Endodermal cell (in vitro differentiated cells): ENCODE data around the gene CTIF. TPM values are rescaled to one million over a fixed set of nuclear protein-coding genes. Genes with fewer than 3 reads are reported as not detected.
A peak's percentile ranks its signal among the peaks of the same experiment; 100 is the strongest.

Experiments
- DNase-seq: peaks from one replicate; pipeline ENCODE4 v3.0.0-alpha.2; 2017
- H3K27ac ChIP-seq: 2 replicates; pipeline ENCODE4 v1.5.1; 2013; ENCODE audit warnings: mild to moderate bottlenecking, low read depth, low read length, moderate library complexity
- H3K27me3 ChIP-seq: 2 replicates; pipeline ENCODE4 v1.6.1; 2013; ENCODE audit warnings: mild to moderate bottlenecking, low read length, moderate library complexity; ENCODE audit not compliant: insufficient read depth, control insufficient read depth, poor library complexity, severe bottlenecking
- H3K36me3 ChIP-seq: 2 replicates; pipeline ENCODE4 v1.7.0; 2013; ENCODE audit warnings: mild to moderate bottlenecking, low read length, moderate library complexity; ENCODE audit not compliant: control insufficient read depth, insufficient read depth
- H3K4me1 ChIP-seq: one replicate; pipeline ENCODE4 v1.7.0; 2013; ENCODE audit warnings: low read length; ENCODE audit not compliant: control insufficient read depth, insufficient read depth
- H3K4me3 ChIP-seq: 2 replicates; pipeline ENCODE4 v1.5.1; 2013; ENCODE audit warnings: mild to moderate bottlenecking, low read length, moderate library complexity
- H3K9ac ChIP-seq: 2 replicates; pipeline ENCODE4 v1.6.1; 2013; ENCODE audit warnings: mild to moderate bottlenecking, low read length, moderate library complexity; ENCODE audit not compliant: poor library complexity, severe bottlenecking; ENCODE audit errors: extremely low read depth
- H3K9me3 ChIP-seq: 2 replicates; pipeline ENCODE4 v1.6.1; 2013; ENCODE audit warnings: mild to moderate bottlenecking, low read length, moderate library complexity; ENCODE audit not compliant: control insufficient read depth
- H3K27ac Mint-ChIP-seq: 2 replicates; pipeline ENCODE4 v1.8.0; 2020; ENCODE audit warnings: mixed read lengths
- H3K27me3 Mint-ChIP-seq: 2 replicates; pipeline ENCODE4 v1.8.0; 2021; ENCODE audit warnings: mild to moderate bottlenecking, mixed read lengths; ENCODE audit not compliant: insufficient read depth
- H3K36me3 Mint-ChIP-seq: 2 replicates; pipeline ENCODE4 v1.8.0; 2020; ENCODE audit warnings: low read depth, mixed read lengths
- H3K4me1 Mint-ChIP-seq: 2 replicates; pipeline ENCODE4 v1.8.0; 2020; ENCODE audit warnings: mixed read lengths
- H3K4me3 Mint-ChIP-seq: 2 replicates; pipeline ENCODE4 v1.8.0; 2020; ENCODE audit warnings: mild to moderate bottlenecking, moderate library complexity, mixed read lengths
- H3K9me3 Mint-ChIP-seq: 2 replicates; pipeline ENCODE4 v1.8.0; 2020; ENCODE audit warnings: mild to moderate bottlenecking, mixed read lengths
- WGBS, 2 experiments: methylation state at CpG; one replicate each; pipeline versions ENCODE4 v1.1.5 to v1.1.7; 2013; ENCODE audit warnings: missing lambda C conversion rate in 2 of 2, mixed read lengths in 1 of 2; ENCODE audit not compliant: insufficient coverage in 1 of 2, insufficient read length in 1 of 2; 5-methylcytosine and 5-hydroxymethylcytosine counted together
- total RNA-seq, 2 donors: library from RNA; stranded (reverse); fragmentation: NEBNext Ultra II Directional in 1 of 2; extraction: Animal tissue kit (Norgen Biotek cat#: 25700) in 1 of 2; gene quantifications; 2 replicates in 1 of 2; 3 replicates in 1 of 2; pipeline ENCODE4 v1.2.1, GENCODE V29; 2021
- TF ChIP-seq, protein P1 (sequence below): fragments of 200-600 bp; sonication (generic); conservative IDR thresholded peaks from 2 replicates; pipeline ENCODE4 v1.5.0; 2021; ENCODE audit warnings: antibody characterized with exemption, mild to moderate bottlenecking

Gene CTIF
- total RNA-seq, 2 donors from 2014 or later, result 33.8 to 41.6 TPM

DNA sequence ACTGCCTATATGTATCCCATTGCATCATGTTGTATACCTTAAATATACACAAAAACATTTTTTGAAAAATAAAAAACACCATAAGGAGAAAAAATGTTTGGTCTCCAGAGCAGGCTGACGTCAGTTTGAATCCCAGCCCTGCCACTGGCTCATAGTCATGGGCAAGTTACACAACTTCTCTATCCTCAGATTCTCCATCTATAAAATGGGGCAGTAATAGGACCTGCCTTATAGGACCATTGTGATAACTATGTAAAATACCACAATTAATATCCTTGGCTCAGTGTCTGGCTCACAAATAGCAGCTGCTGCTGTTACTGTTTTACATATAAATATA, 276.3 kb downstream of the CTIF start:
- Histone ChIP-seq H3K9me3 (no peaks in the 10 kb centered on the region), H3K4me3 (no peak overlapping the region), H3K27me3 (no peaks in the 10 kb centered on the region), H3K27ac (no peak overlapping the region), H3K9ac (no peak overlapping the region), H3K4me1 (peaks cover 2% of the 10 kb centered on the region), H3K36me3 (peaks cover 13% of the 10 kb centered on the region)
- no peak overlapping the region for H3K27ac Mint-ChIP-seq
- H3K4me3 Mint-ChIP-seq, result no peak overlapping the region
- no peaks in the 10 kb centered on the region for H3K27me3 Mint-ChIP-seq
- DNase-seq, result no peak
- 92% methylated on average over 1 of the region's 1 CpG; no CpG with 5 or more reads in 1 of the 2 experiments for WGBS, 2 experiments
- peaks cover 11% of the 10 kb centered on the region for H3K36me3 Mint-ChIP-seq
- peaks cover 15% of the 10 kb centered on the region for H3K4me1 Mint-ChIP-seq
- TF ChIP-seq, protein P1, sequence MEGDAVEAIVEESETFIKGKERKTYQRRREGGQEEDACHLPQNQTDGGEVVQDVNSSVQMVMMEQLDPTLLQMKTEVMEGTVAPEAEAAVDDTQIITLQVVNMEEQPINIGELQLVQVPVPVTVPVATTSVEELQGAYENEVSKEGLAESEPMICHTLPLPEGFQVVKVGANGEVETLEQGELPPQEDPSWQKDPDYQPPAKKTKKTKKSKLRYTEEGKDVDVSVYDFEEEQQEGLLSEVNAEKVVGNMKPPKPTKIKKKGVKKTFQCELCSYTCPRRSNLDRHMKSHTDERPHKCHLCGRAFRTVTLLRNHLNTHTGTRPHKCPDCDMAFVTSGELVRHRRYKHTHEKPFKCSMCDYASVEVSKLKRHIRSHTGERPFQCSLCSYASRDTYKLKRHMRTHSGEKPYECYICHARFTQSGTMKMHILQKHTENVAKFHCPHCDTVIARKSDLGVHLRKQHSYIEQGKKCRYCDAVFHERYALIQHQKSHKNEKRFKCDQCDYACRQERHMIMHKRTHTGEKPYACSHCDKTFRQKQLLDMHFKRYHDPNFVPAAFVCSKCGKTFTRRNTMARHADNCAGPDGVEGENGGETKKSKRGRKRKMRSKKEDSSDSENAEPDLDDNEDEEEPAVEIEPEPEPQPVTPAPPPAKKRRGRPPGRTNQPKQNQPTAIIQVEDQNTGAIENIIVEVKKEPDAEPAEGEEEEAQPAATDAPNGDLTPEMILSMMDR, result no peak
- no peaks in the 10 kb centered on the region for H3K9me3 Mint-ChIP-seq

DNA sequence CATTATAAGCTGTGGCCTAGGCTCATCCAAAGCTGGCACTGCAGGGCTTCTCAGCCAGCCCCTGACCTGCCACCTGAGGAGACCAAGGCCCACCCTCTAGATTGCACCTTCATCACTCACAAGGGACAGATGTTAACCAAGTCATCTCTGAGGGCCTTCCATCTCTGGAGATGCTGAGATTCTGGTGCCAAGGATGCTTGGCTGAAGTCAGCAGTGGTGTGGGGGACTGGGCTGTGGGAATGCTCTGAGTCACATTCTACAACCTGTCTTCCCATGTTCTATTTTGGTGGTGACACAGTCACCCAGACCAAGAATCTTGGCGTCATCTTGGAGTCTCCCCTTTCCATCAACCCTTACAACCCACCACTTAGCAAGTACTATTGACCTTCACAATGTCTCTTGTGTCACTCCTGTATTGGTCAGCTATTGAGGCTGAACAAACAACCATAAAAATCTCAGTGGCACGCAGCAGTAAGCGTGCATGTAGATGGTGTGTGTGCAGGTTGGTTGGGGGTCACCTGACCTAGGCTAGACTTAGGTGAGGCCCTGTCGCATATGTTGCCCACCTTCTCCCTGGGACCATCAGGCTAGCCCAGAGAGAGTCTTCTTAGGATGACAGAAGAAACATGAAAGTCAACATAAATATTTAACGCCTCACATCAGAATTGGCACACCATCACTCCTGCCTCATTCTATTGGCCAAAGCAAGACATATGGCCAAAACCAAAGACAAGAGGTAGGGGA, 276.9 kb downstream of the CTIF start:
- Histone ChIP-seq H3K4me1 (peaks cover 2% of the 10 kb centered on the region), H3K27me3 (no peaks in the 10 kb centered on the region), H3K27ac (no peak overlapping the region), H3K36me3 (peaks cover 13% of the 10 kb centered on the region), H3K9me3 (no peaks in the 10 kb centered on the region), H3K4me3 (no peak overlapping the region), H3K9ac (no peak overlapping the region)
- Mint-ChIP-seq H3K9me3 (no peaks in the 10 kb centered on the region), H3K36me3 (peaks cover 15% of the 10 kb centered on the region), H3K27me3 (no peaks in the 10 kb centered on the region), H3K4me1 (peaks cover 15% of the 10 kb centered on the region), H3K27ac (no peak overlapping the region), H3K4me3 (no peak overlapping the region)
- TF ChIP-seq, protein P1, result no peak
- DNase-seq, result peak; percentile 14
- 82 to 94% methylated on average over 3 to 5 of the region's 5 CpGs for WGBS, 2 experiments

DNA sequence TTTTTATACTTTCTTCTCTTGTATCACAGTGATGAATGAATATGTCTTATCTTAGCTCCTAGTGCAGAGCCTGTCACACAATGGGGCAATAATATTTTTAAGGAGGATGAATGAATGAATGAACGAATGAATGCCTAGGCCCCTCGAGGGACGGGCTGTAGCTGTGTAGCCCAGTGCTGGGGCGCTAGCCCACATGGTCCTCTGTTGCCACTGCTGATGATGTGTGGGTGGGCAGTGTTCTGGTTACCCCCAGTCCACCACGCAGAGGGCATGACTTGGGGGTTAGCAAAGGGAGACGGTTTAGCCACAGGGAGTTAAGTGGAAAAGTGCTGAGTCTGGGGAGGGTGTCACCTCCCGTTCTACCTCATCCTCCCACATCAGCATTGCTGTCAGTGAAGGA, 277.7 kb downstream of the CTIF start:
- DNase-seq, result no peak
- Histone ChIP-seq H3K4me3 (no peak overlapping the region), H3K9me3 (no peaks in the 10 kb centered on the region), H3K4me1 (peaks cover 2% of the 10 kb centered on the region), H3K27ac (no peak overlapping the region), H3K27me3 (no peaks in the 10 kb centered on the region), H3K36me3 (peaks cover 13% of the 10 kb centered on the region), H3K9ac (no peak overlapping the region)
- peaks cover 19% of the 10 kb centered on the region for H3K36me3 Mint-ChIP-seq
- H3K4me3 Mint-ChIP-seq, result no peak overlapping the region
- no peak overlapping the region for H3K27ac Mint-ChIP-seq
- peaks cover 15% of the 10 kb centered on the region for H3K4me1 Mint-ChIP-seq
- H3K9me3 Mint-ChIP-seq, result no peaks in the 10 kb centered on the region
- 78 to 98% methylated on average over 5 to 7 of the region's 7 CpGs for WGBS, 2 experiments
- TF ChIP-seq, protein P1, result no peak
- H3K27me3 Mint-ChIP-seq, result no peaks in the 10 kb centered on the region
